Prostate gland (tissue), 2 donors: ENCODE results near the gene TARDBP.

Experiments used
- CTCF ChIP-seq, 4 experiments: fragments of 200-600 bp in 2 of 4; fragments of 450-650 bp in 2 of 4; sonication (generic) in 2 of 4; IDR thresholded peaks; 1 replicate in 3 of 4; 2 replicates in 1 of 4; pipeline ENCODE4 v1.5.1; 2016 to 2019; ENCODE audit warnings: antibody characterized with exemption in 4 of 4, mild to moderate bottlenecking in 2 of 4, moderate library complexity in 2 of 4
- POLR2A ChIP-seq: fragments of 450-650 bp; IDR thresholded peaks from one replicate; pipeline ENCODE4 v1.6.1; 2016; ENCODE audit warnings: antibody characterized with exemption, mild to moderate bottlenecking

GRCh38 chr1:11026903-11027302, 14.4 kb downstream of the TARDBP start:
- TF ChIP-seq CTCF (IDR thresholded peaks at IDR 0.05) (no peak), POLR2A (no peak)
